ENCODE measurements around the gene PEX7.
A peak's percentile ranks its signal among the peaks of the same experiment; 100 is the strongest.
"Not testable (repeated sequence)": the region's sequence is repeated elsewhere in the genome, so short reads cannot be mapped to it uniquely, and the experiment has no call there.

Gene PEX7

DNA sequence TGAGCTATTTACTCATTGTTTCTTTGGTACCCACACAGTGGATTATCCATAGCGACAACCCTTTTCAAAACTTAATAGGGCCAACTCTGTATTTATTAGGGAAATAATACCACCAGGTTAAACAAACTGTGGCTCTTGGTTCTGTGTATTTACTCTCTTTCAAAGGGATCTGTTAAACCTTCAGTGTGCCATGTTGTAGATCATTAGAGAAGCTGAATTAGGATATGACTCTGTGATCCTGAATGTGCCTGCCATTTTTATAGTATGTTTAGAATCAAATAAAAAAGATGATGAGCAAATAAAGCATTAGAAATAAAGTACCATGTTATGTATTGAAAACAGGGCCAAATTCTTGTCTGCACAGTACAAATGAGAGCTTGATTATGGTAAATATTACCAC is 74.7 kb downstream of the PEX7 start:
- DNase-seq (ENCODE audit: low spot score): no peak

DNA sequence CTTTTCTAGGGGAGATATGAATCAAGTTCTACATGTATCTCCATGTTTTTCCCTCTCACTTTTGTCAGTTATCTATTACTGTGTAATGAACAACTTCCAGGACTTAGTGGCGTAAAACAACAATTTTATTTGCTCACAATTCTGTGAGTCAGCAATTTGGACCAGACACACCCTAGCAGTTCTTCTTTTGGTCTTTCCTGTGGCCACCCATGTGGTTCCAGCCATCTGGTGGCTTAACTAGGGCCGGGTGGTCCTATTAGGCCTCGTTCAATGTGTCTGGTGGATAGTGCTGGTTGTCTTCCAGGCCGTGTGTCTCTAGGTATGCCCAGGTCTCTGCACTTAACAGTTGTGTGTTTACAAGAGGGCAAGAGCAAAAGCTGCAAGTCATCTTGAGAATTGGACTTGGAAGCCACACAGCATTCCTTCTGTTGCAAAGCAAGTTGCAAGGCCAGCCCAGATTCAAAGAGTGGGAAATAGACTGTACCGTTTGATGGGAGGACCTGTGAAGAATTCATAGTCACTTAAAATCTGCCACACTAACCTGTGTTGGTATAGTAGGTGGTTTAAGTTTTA is 78.9 kb downstream of the PEX7 start:
- DNase-seq (ENCODE audit: low spot score): no peak

DNA sequence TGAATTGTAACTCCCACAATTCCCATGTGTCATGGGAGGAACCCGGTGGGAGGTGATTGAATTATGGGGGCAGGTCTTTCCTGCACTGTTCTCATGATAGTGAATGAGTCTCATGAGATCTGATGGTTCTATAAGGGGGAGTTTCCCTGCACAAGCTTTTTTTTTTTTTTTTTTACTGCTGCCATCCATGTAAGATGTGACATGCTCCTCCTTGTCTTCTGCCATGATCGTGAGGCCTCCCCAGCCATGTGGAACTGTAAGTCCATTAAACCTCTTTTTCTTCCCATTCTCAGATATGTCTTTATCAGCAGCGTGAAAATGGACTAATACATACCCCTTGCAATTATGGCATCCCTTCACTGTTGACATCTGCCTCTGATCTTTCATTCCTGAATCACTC is 82.1 kb downstream of the PEX7 start:
- not testable (repeated sequence) for DNase-seq (ENCODE audit: low spot score)

DNA sequence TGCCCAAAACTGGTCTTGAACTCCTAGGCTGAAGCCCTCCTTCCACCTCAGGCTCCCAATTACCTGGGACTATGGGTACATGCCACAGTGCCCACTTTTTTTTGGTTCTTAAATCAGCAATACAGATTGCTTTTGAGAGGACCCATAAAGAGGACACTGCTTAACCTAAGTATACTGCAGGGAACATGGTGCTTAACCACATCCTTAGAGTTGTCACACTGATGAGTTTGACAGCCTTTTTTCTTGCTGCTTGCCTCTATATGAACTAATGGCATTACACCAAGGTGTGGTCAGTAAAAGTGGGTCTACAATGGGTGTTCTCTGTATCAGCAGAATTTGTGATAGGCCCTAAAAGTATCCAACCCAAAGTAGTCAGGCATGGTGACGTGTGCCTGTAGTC is 92.6 kb downstream of the PEX7 start:
- DNase-seq (ENCODE audit: low spot score): no peak

DNA sequence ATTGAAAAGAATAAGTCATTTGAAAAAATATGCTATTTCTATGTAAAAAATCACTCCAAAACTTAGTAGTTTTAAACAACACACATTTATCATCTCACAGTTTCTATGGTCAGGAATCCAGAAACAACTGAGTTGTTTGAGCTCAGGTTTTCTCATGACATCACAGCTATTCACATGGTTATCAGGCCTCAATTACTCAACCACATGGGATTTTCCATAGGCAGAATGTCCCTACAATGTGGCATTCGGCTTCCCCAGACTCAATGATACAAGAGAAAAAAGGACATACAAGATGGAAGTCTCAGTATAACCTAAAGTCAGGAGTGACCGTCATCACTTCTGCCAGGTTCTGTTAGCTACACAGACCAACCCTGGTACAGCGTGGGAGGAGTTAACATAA is 96.3 kb downstream of the PEX7 start:
- DNase-seq (ENCODE audit: low spot score): no peak

DNA sequence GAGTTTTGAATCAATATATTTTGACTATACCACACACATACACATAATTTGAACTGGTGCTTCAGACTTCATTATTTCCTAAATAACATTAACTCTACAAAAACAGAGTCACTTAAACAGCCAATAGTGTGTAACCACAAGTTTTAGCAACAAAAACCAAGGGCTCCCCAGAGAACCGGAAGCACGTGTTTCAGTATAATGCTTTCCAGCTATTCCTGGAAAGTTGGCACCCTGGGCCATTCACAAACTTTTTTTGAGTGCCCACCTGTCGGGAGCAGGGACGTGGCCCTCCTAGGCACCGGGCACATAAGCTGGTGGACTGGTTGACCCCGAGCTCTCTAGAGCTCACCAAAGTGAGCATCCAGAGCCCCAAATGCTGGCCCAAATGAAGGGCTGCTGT is 97.8 kb downstream of the PEX7 start:
- no peak for DNase-seq (ENCODE audit: low spot score)

DNA sequence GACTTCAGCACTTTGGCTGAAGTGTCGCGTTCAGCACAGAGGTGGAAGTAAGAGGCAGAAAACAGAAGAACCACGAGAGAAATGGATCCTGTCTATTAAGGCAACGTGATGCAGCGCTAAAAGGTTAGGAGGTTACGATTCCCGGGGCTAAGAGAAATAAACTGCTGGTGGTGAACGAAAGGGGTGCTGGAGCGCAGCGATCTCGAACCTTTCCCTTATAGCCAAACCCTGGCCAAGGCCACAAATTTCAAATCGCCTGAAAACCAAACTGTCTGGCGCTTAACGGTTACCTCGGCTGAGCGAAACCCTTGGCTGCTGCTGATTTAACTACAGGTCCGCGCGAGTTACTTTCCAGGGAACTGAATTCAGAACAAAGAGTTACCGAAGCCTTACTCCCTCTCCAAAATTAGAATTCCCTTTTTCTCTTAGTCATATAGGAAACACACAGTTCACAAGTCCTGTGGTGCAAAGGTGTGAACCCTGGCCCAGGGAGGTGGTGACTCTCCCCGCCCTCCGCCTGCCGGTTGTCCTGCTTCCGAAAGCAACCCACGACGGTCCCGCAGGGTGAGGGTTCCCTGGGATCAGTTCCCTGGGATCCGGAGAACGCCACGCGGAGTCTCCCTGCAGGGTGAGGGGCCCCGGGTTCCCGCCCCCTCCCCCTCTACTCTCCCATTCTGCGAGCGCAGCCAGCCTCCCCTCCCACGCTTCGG is 98.4 kb downstream of the PEX7 start:
- DNase-seq (ENCODE audit: low spot score): peak; percentile 48

DNA sequence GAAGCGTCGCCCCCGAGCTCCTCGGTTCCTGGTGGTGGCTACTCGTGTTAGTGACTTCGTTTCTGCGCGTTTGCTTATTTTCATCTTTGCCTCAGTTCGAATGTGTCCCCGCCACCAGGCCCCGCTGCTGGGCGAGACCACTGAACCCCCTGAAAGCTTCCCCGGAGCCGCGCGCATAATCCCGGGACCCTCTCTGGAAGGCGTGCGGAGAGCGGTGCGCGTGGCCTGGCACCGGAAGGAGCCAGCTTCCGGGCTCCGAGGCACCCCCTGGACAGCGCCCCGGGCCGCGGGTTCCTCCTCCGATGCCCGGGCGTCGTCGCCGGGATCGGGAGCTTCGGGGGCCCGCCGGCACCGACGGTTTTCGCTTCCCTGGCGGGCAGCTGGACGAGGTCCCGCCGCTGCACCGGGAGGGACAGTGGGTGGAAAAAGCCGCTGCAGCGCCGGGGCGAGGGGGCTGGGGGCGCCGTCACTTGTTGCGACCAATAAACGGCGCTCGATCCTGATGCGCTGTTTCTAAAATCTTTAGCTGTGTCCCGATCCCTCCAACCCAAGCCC is 99.1 kb downstream of the PEX7 start:
- DNase-seq (ENCODE audit: low spot score): peak; percentile 52

DNA sequence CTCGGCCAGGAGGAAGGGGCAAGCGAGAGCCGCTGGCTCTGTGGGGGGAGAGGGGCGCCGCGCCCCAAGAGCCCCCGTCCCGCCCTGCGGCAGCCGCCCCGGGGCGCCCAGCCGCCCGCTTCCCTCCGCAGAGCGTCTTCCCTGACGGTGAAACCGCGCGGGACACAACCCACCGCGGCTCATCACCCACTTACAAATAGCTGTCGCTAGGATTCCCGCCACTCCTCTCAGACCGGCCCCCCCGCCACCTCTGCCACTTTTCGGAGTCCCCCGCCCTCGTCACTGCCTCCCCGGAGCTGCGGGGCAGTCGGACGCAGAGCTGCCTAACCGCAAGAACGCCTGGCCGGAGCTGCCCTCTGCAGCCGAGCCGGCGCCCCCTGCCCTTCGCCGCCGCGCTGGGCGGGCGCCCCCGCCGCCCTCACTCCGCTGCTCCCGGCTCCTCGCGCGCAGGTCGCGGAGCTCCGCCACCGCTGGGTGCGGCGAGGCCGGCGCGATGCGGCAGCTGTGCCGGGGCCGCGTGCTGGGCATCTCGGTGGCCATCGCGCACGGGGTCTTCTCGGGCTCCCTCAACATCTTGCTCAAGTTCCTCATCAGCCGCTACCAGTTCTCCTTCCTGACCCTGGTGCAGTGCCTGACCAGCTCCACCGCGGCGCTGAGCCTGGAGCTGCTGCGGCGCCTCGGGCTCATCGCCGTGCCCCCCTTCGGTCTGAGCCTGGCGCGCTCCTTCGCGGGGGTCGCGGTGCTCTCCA is 99.7 kb downstream of the PEX7 start, which contains the start of gene SLC35D3:
Gene SLC35D3, plus strand, starts transcription at position 366 of the 749 bp plus-strand sequence. Its CDS starts 128 bp downstream, at position 494.
- peak; percentile 44 for DNase-seq (ENCODE audit: low spot score)

DNA sequence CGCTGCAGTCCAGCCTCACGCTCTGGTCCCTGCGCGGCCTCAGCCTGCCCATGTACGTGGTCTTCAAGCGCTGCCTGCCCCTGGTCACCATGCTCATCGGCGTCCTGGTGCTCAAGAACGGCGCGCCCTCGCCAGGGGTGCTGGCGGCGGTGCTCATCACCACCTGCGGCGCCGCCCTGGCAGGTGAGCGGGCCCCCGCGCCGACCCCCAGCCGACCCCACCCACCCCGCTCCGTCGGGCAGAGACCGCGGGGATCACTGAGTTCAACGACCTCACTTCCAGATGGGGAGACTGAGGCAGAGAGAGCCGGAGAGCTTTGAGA is 100.3 kb downstream of the PEX7 start:
- DNase-seq (ENCODE audit: low spot score): no peak

DNA sequence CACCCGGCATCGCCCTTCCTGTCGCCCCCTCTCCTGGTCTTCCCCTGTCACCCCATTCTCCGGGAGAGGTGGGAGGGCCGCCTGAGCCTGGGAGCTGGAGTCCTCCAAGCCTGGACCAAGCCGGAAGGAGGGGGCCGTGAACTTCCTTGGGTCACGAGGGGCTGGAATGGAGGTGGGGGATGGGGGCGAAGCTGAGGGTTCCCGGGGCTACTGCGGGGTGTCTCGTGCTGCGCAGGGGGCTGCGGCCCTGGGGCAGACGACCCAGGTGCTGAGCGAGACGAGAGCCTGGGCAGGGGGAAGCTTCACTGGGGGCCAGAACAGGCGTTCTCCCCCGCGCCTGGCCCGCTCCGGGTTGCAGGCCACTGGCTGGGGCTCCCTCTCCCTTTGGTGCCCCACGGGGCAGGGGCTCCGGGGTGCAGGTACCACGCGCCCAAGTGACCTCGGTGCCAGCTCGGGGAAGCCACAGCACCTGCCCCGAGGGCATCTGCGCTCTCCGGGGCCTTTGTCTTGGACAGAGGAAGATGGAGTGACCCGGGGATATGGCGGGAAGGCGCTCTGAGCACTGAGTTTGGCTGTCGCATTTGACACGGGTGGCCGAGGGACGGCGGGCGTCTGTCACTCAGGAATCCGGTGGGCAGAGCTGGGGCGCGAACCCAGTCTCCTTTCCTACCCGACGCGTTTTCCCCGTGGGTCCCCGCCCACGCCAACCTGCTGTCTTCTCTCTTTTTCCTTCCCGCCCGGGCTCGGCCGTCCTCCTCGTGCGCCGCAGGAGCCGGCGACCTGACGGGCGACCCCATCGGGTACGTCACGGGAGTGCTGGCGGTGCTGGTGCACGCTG is 100.9 kb downstream of the PEX7 start:
- no peak for DNase-seq (ENCODE audit: low spot score)

DNA sequence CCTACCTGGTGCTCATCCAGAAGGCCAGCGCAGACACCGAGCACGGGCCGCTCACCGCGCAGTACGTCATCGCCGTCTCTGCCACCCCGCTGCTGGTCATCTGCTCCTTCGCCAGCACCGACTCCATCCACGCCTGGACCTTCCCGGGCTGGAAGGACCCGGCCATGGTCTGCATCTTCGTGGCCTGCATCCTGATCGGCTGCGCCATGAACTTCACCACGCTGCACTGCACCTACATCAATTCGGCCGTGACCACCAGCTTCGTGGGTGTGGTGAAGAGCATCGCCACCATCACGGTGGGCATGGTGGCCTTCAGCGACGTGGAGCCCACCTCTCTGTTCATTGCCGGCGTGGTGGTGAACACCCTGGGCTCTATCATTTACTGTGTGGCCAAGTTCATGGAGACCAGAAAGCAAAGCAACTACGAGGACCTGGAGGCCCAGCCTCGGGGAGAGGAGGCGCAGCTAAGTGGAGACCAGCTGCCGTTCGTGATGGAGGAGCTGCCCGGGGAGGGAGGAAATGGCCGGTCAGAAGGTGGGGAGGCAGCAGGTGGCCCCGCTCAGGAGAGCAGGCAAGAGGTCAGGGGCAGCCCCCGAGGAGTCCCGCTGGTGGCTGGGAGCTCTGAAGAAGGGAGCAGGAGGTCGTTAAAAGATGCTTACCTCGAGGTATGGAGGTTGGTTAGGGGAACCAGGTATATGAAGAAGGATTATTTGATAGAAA is 101.7 kb downstream of the PEX7 start:
- no peak for DNase-seq (ENCODE audit: low spot score)

DNA sequence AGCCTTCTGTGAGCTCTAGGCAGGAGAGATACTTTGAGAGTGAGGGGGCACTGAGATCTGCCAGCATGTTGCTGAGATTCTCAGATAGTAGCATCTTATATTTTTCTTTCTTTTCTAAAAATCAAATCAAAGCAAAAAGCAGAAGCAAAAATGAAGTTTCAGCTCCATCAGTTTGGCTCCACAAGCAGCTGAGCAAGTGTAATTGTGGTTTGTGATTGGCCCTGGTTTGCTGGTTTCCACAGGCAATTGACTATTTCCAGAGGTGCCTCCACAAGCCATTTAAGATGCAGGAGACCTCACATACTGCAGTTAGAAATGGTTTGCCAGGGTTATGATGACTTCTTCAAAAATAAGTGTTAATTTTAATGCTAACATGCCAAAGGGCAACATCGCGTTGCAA is 104.0 kb downstream of the PEX7 start:
- DNase-seq (ENCODE audit: low spot score): no peak

DNA sequence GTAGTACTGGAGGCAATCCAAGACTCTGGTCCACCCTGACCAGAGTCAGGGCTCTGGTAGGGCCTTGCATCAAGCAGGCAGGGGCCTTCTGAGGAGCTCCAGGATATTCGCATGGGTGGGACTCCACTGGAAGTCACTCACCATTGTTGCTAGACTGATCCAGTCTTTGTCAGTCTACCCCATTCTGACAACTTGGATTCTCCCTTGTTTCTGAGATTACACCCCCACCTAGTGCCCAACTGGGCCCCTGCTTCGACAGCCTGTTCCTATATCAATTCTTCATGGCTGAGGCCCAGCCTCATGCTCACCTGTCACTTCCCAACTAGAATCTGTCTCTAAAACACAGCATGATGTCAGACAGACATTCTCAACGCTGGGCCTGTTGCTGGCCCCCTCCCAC is 104.9 kb downstream of the PEX7 start:
- peak; percentile 85 for DNase-seq (ENCODE audit: low spot score)

DNA sequence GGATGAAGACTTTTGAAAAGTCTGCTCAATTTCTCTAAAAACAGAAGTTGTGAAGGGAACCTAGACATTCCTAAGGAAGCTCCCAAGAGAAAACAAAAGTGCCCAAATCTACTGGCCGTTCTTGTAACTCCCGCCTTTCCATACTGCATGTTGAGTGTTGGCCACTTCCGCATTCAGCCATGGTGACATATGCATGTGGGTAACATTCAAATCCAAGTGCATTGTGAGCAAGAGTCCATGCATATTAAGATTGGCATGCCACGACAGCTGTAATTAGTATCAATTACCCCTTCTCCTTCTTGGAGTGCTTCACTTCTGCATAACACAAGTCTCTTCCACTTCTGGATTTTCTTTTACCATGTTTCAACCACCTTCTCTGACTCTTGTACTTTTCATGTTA is 108.1 kb downstream of the PEX7 start:
- DNase-seq (ENCODE audit: low spot score): no peak

DNA sequence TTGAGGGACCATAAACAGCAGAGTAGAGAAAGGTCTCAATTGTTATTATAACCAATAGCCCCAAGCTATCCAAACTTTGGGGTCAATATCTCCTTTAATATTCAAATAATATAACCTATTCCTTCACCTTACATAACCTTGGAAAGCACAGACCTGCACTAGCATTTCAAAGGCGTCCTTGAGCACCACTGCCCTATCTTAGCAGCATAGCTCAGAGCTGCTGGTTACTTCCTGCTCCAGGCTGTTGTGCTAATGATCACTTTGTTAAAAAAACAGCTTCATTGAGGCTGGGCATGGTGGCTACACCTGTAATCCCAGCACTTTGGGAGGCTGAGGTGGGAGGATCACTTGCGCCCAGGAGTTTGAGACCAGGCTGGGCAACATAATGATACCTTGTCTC is 110.2 kb downstream of the PEX7 start:
- DNase-seq (ENCODE audit: low spot score): no peak

DNA sequence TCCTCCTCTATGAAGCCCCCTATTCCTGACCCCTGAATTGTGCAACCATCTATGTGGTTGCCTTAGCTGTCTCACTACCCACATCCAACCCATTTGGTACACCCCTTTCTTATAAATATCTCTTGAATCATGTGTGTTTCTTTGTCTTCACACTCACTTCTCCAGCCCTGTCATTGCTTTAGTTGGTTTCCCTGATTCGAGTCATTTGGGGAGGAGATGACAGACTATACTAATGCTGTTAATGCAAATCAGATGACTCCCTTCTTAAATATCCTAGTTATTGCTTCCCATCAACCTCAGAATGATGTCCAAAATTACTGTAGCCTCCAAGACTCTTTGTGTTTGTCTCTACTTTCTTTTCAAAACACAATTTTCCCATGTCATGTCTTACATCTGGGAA is 122.7 kb downstream of the PEX7 start:
- DNase-seq (ENCODE audit: low spot score): no peak

DNA sequence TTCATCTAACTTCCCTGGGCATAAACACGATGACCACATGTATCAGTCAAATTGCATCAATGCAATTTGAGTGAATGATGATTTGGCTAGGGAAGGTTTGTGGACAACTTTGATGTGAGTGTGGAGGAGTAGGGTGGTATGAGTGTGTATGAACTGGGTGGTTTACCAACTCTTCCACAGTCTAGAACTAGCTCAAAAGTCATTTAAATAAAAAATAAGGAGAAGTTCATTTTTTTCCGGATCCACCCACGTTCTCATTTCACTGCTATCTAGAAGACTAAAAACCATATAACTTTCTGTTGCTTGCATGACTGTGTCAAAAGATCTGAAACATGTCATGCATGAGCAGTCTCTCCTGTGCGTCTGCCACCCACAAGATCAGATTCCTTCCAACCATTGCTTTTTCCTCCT is 123.3 kb downstream of the PEX7 start:
- no peak for DNase-seq (ENCODE audit: low spot score)

DNA sequence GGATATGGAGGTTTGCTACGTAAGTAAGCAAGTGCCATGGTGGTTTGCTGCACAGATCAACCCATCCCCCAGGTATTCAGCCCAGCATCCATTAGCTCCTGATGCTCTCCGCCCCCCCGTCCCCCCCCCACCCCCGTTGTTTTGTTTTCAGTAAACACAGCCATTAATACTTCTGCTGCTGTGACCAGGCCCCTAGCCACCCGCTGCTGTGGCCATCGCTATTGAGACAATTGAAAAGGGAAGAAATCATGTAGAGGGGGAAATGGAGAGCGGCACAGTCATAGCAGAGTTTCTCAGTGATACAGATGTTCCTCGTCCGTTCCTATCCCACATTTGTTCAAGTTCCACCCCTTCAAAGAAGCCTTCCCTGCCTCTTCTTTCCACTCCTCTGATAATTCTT is 124.6 kb downstream of the PEX7 start:
- DNase-seq (ENCODE audit: low spot score): no peak

DNA sequence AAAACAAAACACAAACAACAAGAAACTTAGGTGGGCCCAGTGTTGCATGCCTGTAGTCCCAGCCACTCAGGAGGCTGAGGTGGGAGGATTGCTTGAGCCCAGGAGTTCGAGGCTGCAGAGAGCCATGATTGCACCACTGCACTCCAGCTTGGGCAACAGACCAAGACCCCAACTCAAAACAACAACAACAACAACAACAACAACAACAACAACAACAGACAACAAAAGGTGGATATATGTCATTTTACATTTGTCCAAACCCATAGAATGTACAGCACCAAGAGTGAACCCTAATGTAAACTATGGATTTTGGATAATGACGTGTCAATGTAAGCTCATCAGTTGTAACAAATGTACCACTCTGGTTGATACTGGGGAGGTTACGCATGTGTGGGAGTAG is 127.6 kb downstream of the PEX7 start:
- DNase-seq (ENCODE audit: low spot score): not testable (repeated sequence)

DNA sequence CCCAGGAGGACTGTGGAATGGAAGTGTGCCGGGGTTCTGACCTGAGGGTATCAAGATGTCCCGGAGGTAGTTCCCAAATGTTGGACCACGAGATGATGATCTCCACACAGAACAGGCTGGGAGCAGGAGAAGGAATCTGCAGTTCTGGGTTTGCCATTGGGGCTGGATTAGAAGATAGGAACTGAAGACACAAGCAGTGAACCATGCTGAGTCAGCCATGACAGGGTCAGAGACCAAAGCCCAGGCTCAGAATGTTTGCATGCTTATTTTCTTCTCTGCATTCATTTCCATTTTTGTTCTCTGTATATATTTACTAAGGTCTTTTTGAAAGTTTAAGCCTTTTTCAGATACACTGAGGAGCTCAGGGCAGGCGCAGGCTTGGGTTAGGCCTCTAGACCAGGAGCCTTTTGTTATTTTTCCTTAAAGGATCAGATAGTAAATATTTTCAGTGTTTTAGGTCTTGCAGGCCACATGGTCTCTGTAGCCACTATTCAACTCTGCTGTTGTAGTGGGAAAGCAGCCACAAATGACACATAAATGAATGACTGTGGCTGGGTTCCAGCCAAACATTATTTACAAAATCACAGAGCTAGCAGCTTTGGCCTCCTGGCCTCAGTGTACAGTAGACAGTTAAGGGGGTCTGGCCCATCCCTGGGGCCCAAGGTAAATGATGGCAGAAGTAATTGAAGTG is 128.2 kb downstream of the PEX7 start:
- no peak for DNase-seq (ENCODE audit: low spot score)
